HG03135 (cell line): ENCODE data around the gene TTYH2.

Experiments used
- ATAC-seq: cut with Tn5 transposase; IDR thresholded peaks from one replicate; pipeline ENCODE4 v1.9.1; 2021; ENCODE audit warnings: mild to moderate bottlenecking, moderate library complexity; ENCODE audit not compliant: unreplicated experiment

TTYH2 gene

GRCh38 chr17:74213861-74214391 is 555 bp downstream of the TTYH2 start:
- ATAC-seq, result no peak

- no peak for ATAC-seq
Observed at GRCh38 chr17:74214484-74215341, 1.3 kb downstream of the TTYH2 start.

GRCh38 chr17:74215342-74215727 is 2.0 kb downstream of the TTYH2 start:
- no peak for ATAC-seq

GRCh38 chr17:74216505-74216904 is 3.1 kb downstream of the TTYH2 start:
- ATAC-seq, result no peak

- no peak for ATAC-seq
Observed at GRCh38 chr17:74217037-74217730, 3.8 kb downstream of the TTYH2 start.

GRCh38 chr17:74217888-74218287 is 4.5 kb downstream of the TTYH2 start:
- ATAC-seq, result no peak

GRCh38 chr17:74218436-74218835 is 5.1 kb downstream of the TTYH2 start:
- ATAC-seq, result no peak

GRCh38 chr17:74219576-74220133 is 6.3 kb downstream of the TTYH2 start:
- no peak for ATAC-seq

- ATAC-seq, result no peak
Observed at GRCh38 chr17:74220219-74220618, 6.8 kb downstream of the TTYH2 start.

GRCh38 chr17:74220946-74221818 is 7.8 kb downstream of the TTYH2 start:
- no peak for ATAC-seq

GRCh38 chr17:74222399-74222798 is 9.0 kb downstream of the TTYH2 start:
- no peak for ATAC-seq

GRCh38 chr17:74223901-74224300 is 10.5 kb downstream of the TTYH2 start:
- no peak for ATAC-seq

- ATAC-seq, result no peak
Observed at GRCh38 chr17:74224959-74225725, 11.8 kb downstream of the TTYH2 start.

GRCh38 chr17:74226252-74226651 is 12.9 kb downstream of the TTYH2 start:
- no peak for ATAC-seq

- no peak for ATAC-seq
Observed at GRCh38 chr17:74227271-74228080, 14.1 kb downstream of the TTYH2 start.

GRCh38 chr17:74228306-74228978 is 15.1 kb downstream of the TTYH2 start:
- ATAC-seq, result no peak

GRCh38 chr17:74230896-74231295 is 17.5 kb downstream of the TTYH2 start:
- no peak for ATAC-seq
